Karpas-422 (cell line): ENCODE data around the gene ATL3. TPM values are rescaled to one million over a fixed set of nuclear protein-coding genes. Genes with fewer than 3 reads are reported as not detected.

ENCODE experiments used
- DNase-seq: peaks from one replicate; pipeline ENCODE4 v3.0.0-alpha.2; 2015
- H2AFZ ChIP-seq: fragments of 200-600 bp; sonication (generic); 2 replicates; pipeline ENCODE4 v1.6.1; 2014; ENCODE audit warnings: antibody characterized with exemption, low read length, mixed read lengths
- H3K27ac ChIP-seq: fragments of 200-600 bp; sonication (generic); 2 replicates; pipeline ENCODE4 v1.5.1; 2014; ENCODE audit warnings: mild to moderate bottlenecking, low read length, moderate library complexity
- H3K27me3 ChIP-seq: fragments of 200-600 bp; sonication (generic); 2 replicates; pipeline ENCODE4 v1.6.1; 2014; ENCODE audit warnings: low read length, mixed read lengths
- H3K36me3 ChIP-seq: fragments of 200-600 bp; sonication (generic); 2 replicates; pipeline ENCODE4 v1.6.1; 2014; ENCODE audit warnings: low read length, mixed read lengths; ENCODE audit not compliant: insufficient read depth
- H3K4me1 ChIP-seq: fragments of 200-600 bp; sonication (generic); 2 replicates; pipeline ENCODE4 v1.6.1; 2014; ENCODE audit warnings: mild to moderate bottlenecking, low read length, mixed read lengths
- H3K4me2 ChIP-seq: fragments of 200-600 bp; sonication (generic); 2 replicates; pipeline ENCODE4 v1.6.1; 2014; ENCODE audit warnings: low read length, low read depth, mild to moderate bottlenecking; ENCODE audit not compliant: poor library complexity, severe bottlenecking
- H3K4me3 ChIP-seq: fragments of 200-600 bp; sonication (generic); 2 replicates; pipeline ENCODE4 v1.5.1; 2014; ENCODE audit warnings: mild to moderate bottlenecking, antibody characterized with exemption, low read length, mixed read lengths
- H3K79me2 ChIP-seq: fragments of 200-600 bp; sonication (generic); 2 replicates; pipeline ENCODE4 v1.6.1; 2014; ENCODE audit warnings: mild to moderate bottlenecking, low read length, mixed read lengths
- H3K9ac ChIP-seq: fragments of 200-600 bp; sonication (generic); 2 replicates; pipeline ENCODE4 v1.6.0; 2014; ENCODE audit warnings: low read length
- H3K9me2 ChIP-seq: fragments of 200-600 bp; sonication (generic), shearing (Covaris generic); replicated peaks from 2 replicates; pipeline ENCODE4 v1.6.0; 2014; ENCODE audit warnings: mild to moderate bottlenecking, low read length, moderate library complexity; ENCODE audit not compliant: insufficient read depth
- H3K9me3 ChIP-seq: fragments of 300-700, 200-600 bp; sonication (generic); 2 replicates; pipeline ENCODE4 v1.6.1; 2014; ENCODE audit warnings: low read length, mixed read lengths
- H4K20me1 ChIP-seq: fragments of 200-600 bp; sonication (generic); 2 replicates; pipeline ENCODE4 v1.6.1; 2014; ENCODE audit warnings: mild to moderate bottlenecking, antibody characterized with exemption, low read length, low read depth; ENCODE audit not compliant: insufficient read depth
- total RNA-seq: library from RNA; depleted of rRNA; stranded (reverse); fragments of >200 nt; shearing (Covaris generic); gene quantifications from 2 replicates; pipeline ENCODE4 v1.2.3, GENCODE V29; 2014; ENCODE audit warnings: low replicate concordance

ATL3 gene
- total RNA-seq, 1 experiment from 2014 or later = 35.9 TPM

GRCh38 chr11:63672156-63672463 lies 934 bp upstream of the ATL3 start:
- Histone ChIP-seq H3K4me3 (peak overlapping the region; percentile 70; the same call in 1 of the 2 replicates), H3K4me2 (peak overlapping the region; percentile 84), H3K9me2 (no peaks in the 10 kb centered on the region), H3K27me3 (no peaks in the 10 kb centered on the region), H3K9me3 (no peaks in the 10 kb centered on the region), H3K9ac (peak overlapping the region; percentile 88), H4K20me1 (no peaks in the 10 kb centered on the region), H3K4me1 (peaks cover 25% of the 10 kb centered on the region), H3K27ac (no peak overlapping the region), H3K79me2 (peaks cover 41% of the 10 kb centered on the region), H3K36me3 (no peaks in the 10 kb centered on the region), H2AFZ (peak overlapping the region; percentile 33; the same call in 1 of the 2 replicates)
- no peak for DNase-seq

GRCh38 chr11:63670433-63671321 lies 499 bp downstream of the ATL3 start:
- H2AFZ ChIP-seq = peak overlapping the region; percentile 71
- H3K79me2 ChIP-seq = peaks cover 56% of the 10 kb centered on the region
- no peaks in the 10 kb centered on the region for H4K20me1 ChIP-seq
- no peaks in the 10 kb centered on the region for H3K27me3 ChIP-seq
- peak overlapping the region; percentile 88 for H3K9ac ChIP-seq
- H3K9me2 ChIP-seq = no peaks in the 10 kb centered on the region
- H3K9me3 ChIP-seq = no peaks in the 10 kb centered on the region
- H3K36me3 ChIP-seq = no peaks in the 10 kb centered on the region
- peak overlapping the region; percentile 65 for H3K27ac ChIP-seq
- H3K4me3 ChIP-seq = peak overlapping the region; percentile 70
- peaks cover 29% of the 10 kb centered on the region for H3K4me1 ChIP-seq
- peak overlapping the region; percentile 84 for H3K4me2 ChIP-seq
- peak; percentile 73 for DNase-seq

- Histone ChIP-seq H3K4me1 (peaks cover 29% of the 10 kb centered on the region), H3K27me3 (no peaks in the 10 kb centered on the region), H3K4me2 (peak overlapping the region; percentile 84), H3K9ac (peak overlapping the region; percentile 88), H3K4me3 (peak overlapping the region; percentile 70), H3K9me2 (no peaks in the 10 kb centered on the region), H3K36me3 (no peaks in the 10 kb centered on the region), H2AFZ (0 out of 2 replicates have a peak overlapping the region, but pooled peaks have one; percentile 3), H4K20me1 (no peaks in the 10 kb centered on the region), H3K27ac (peak overlapping the region; percentile 65; the same call in 1 of the 2 replicates), H3K9me3 (no peaks in the 10 kb centered on the region), H3K79me2 (peaks cover 62% of the 10 kb centered on the region)
- no peak for DNase-seq
Measured at GRCh38 chr11:63670096-63670432, 1.1 kb downstream of the ATL3 start.

- Histone ChIP-seq H3K9me2 (no peaks in the 10 kb centered on the region), H3K4me2 (no peak overlapping the region), H3K4me1 (peaks cover 29% of the 10 kb centered on the region), H3K9ac (no peak overlapping the region), H4K20me1 (no peaks in the 10 kb centered on the region), H3K36me3 (no peaks in the 10 kb centered on the region), H3K27ac (no peak overlapping the region), H2AFZ (no peak overlapping the region), H3K79me2 (peaks cover 80% of the 10 kb centered on the region), H3K4me3 (no peak overlapping the region), H3K27me3 (no peaks in the 10 kb centered on the region), H3K9me3 (no peaks in the 10 kb centered on the region)
- no peak for DNase-seq
Measured at GRCh38 chr11:63667995-63668795, 3.0 kb downstream of the ATL3 start.

GRCh38 chr11:63666874-63667273 lies 4.3 kb downstream of the ATL3 start:
- Histone ChIP-seq H4K20me1 (no peaks in the 10 kb centered on the region), H3K9me2 (no peaks in the 10 kb centered on the region), H3K4me3 (no peak overlapping the region), H3K27me3 (no peaks in the 10 kb centered on the region), H3K4me1 (peaks cover 28% of the 10 kb centered on the region), H3K9ac (no peak overlapping the region), H3K4me2 (no peak overlapping the region), H2AFZ (no peak overlapping the region), H3K79me2 (peaks cover 94% of the 10 kb centered on the region), H3K9me3 (no peaks in the 10 kb centered on the region), H3K27ac (no peak overlapping the region), H3K36me3 (no peaks in the 10 kb centered on the region)
- no peak for DNase-seq

- no peaks in the 10 kb centered on the region for H3K27me3 ChIP-seq
- no peak overlapping the region for H2AFZ ChIP-seq
- no peak overlapping the region for H3K4me2 ChIP-seq
- no peaks in the 10 kb centered on the region for H4K20me1 ChIP-seq
- H3K9ac ChIP-seq = no peak overlapping the region
- no peaks in the 10 kb centered on the region for H3K9me3 ChIP-seq
- H3K9me2 ChIP-seq = no peaks in the 10 kb centered on the region
- peaks cover 26% of the 10 kb centered on the region for H3K4me1 ChIP-seq
- no peak for DNase-seq
- peaks cover 98% of the 10 kb centered on the region for H3K79me2 ChIP-seq
- H3K36me3 ChIP-seq = no peaks in the 10 kb centered on the region
- H3K27ac ChIP-seq = no peak overlapping the region
- no peak overlapping the region for H3K4me3 ChIP-seq
Measured at GRCh38 chr11:63663809-63664208, 7.4 kb downstream of the ATL3 start.

- Histone ChIP-seq H3K27ac (peak overlapping the region; percentile 51), H4K20me1 (no peaks in the 10 kb centered on the region), H3K4me2 (peak overlapping the region; percentile 24), H3K79me2 (peaks cover 88% of the 10 kb centered on the region), H3K4me3 (no peak overlapping the region), H3K36me3 (peaks cover 4% of the 10 kb centered on the region; the same call in 1 of the 2 replicates), H2AFZ (no peak overlapping the region), H3K9ac (no peak overlapping the region), H3K27me3 (no peaks in the 10 kb centered on the region), H3K9me3 (no peaks in the 10 kb centered on the region), H3K4me1 (peaks cover 14% of the 10 kb centered on the region), H3K9me2 (no peaks in the 10 kb centered on the region)
- DNase-seq = peak; percentile 69
Measured at GRCh38 chr11:63660972-63661371, 10.2 kb downstream of the ATL3 start.

- Histone ChIP-seq H3K4me3 (no peak overlapping the region), H3K27ac (no peak overlapping the region), H3K9me3 (no peaks in the 10 kb centered on the region), H3K4me1 (no peaks in the 10 kb centered on the region), H2AFZ (no peak overlapping the region), H3K4me2 (no peak overlapping the region), H3K9me2 (no peaks in the 10 kb centered on the region), H3K79me2 (peaks cover 16% of the 10 kb centered on the region), H4K20me1 (no peaks in the 10 kb centered on the region), H3K27me3 (no peaks in the 10 kb centered on the region), H3K9ac (no peak overlapping the region), H3K36me3 (peaks cover 23% of the 10 kb centered on the region)
- no peak for DNase-seq
Measured at GRCh38 chr11:63652671-63653070, 18.5 kb downstream of the ATL3 start.
